NCI-H2107 treated with DMSO at 0.1 percent for 48 hours (cell line): ENCODE data around the gene ARR3.
"Not testable (repeated sequence)": the region's sequence is repeated elsewhere in the genome, so short reads cannot be mapped to it uniquely, and the experiment has no call there.

Experiments
- DNase-seq: peaks from one replicate; lab custom pipeline; 2025; ENCODE audit not compliant: unreplicated experiment; lab: John Stamatoyannopoulos, UW

Gene ARR3

DNA sequence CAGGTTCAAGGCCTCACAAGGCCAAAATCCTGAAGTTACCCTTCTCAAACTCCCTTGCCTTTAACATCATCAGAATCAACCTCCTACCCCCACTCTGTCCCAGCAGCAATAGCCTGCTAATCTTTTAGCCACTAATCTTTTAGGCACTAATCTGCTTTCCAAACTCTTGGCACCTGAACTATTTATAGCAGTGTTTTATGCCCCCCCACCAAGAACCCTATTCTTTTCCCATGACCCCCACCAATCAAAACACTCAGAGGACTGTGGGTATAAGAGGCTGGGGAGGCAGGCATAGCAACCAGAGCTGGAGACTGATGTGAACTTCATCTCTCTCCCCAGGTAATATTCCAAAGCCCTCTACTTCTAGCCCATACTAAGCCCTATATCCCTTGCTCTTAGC is at the start of gene ARR3:
Gene ARR3 (plus strand): TSS at position 301 of the 400 bp plus-strand sequence. CDS start 1,052 bp downstream, outside the sequence.
- no peak for DNase-seq

DNA sequence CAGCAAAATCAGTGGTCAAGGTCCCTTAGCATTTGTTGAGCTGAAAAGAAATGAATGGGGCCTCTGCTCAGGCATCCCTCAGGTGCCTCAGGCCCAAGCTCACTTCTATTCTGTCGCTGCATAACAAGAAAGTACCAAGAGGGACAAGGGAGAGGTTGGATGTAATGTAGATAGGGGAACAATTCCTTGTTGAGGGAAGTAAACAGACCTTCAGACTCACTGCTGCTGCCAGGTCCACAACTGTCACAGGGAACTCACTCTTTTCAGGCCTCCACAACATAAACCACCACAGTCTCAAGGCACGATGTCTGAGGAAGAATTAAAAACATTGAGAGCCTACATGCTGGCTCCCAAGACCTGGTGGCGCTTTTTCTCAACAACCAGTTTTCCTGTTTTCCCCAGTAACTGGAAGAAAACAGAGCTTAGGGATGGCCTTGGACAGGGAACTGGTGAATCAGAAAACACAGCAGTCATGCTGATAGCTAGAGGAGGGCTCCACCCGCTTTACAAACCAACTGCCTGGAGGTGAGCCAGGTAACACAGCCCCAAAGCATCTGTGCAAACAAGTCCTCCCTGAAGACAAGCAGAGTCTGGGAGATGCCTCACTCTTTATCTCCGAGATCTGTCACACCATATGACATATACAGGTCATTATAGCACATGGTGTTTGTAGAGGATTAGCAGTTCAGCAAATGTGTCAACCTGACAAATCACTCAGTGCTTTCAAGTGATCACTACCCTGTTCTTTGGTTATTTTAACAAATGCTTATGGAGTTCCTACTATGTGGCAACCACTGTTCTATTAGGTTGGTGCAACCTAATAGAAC is 48.0 kb upstream of the ARR3 start:
- no peak for DNase-seq

GRCh38 chrX:70226048-70226447 is 42.1 kb upstream of the ARR3 start:
- DNase-seq, result no peak

DNA sequence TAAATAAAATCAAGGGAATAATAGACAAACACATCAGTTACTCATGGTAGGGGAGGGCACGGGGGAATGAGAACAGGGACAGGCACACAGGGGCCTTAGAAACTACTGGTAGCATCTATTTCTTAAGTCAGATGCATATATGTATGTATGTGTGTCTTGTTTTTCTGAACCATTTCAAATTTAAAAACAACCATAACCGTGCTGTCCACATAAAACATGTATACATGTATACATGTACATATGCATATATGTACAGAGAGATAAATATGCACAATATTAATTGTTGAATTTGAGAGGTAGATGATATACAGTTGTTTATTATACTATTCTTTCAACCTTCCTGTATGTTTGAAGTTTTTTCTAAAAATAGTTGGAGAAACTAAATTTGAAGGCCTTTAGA is 41.4 kb upstream of the ARR3 start:
- DNase-seq, result no peak

DNA sequence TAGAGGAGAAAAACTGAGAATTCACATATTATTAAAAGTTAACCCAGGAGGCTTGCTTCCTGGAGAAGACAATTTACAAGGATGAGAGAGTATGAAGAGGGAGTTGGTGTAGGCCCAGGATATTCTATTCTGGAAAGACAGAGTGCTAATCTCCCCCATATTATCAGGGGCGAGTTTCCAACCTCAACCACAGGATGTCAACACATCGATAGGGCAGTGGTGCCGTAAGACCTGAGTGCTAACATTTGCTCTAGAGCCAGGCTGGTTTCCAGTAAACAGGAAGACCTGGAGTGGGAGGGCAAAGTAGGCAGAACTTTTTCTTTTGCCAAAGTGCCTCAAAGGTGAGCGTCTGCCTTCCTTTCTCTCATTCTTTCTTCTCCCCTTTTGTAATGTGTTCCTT is 36.5 kb upstream of the ARR3 start:
- DNase-seq, result no peak

DNA sequence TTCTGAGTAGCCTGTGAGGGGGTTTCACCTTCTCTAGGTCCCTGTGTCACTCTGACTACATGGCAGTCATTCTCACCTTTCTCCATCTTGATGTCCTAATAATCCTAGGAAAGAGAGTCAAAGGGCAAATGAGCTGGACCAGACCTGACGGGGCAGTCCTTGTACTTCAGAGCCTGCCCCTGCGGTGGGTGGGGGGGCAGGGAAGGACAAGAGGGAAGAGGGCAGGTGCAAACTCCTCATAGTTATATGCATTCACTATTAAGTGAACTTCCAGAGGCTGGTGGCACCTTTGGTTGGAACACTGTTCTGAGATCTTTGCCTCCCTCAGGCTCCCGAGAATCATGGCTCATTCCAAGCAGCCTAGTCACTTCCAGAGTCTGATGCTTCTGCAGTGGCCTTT is 33.8 kb upstream of the ARR3 start, which contains the start of gene AWAT1:
Gene AWAT1 (plus strand): TSS at position 301 of the 400 bp plus-strand sequence. CDS start 41 bp downstream, at position 342.
- DNase-seq, result no peak

DNA sequence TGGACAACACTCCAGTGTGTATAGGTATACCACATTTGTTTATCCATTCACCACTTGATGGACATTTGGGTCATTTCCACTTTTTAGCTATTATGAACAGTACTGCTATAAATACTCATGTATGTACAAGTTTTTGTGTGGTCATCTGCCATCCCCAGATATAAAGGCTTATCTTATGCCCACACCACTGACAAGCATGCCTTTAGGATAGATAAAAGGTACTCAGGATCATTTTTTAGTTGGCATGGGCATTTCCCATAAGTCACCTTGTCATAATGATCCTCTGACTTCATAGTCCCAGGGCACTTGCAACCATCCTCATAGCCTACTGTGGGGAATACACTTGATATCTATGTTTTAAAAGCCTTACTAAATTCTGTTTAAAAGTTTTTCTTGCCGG is 27.4 kb upstream of the ARR3 start:
- DNase-seq, result no peak

- DNase-seq, result no peak
These were observed 26.6 kb upstream of the ARR3 start for GRCh38 chrX:70241501-70241900.

- DNase-seq, result not testable (repeated sequence)
These were observed 24.5 kb upstream of the ARR3 start for GRCh38 chrX:70243601-70244000.

GRCh38 chrX:70244881-70245280 is 23.3 kb upstream of the ARR3 start:
- no peak for DNase-seq

GRCh38 chrX:70247252-70247651 is 20.9 kb upstream of the ARR3 start:
- DNase-seq, result no peak

GRCh38 chrX:70252491-70252890 is 15.6 kb upstream of the ARR3 start:
- no peak for DNase-seq

GRCh38 chrX:70253377-70254062 is 14.6 kb upstream of the ARR3 start:
- no peak for DNase-seq

DNA sequence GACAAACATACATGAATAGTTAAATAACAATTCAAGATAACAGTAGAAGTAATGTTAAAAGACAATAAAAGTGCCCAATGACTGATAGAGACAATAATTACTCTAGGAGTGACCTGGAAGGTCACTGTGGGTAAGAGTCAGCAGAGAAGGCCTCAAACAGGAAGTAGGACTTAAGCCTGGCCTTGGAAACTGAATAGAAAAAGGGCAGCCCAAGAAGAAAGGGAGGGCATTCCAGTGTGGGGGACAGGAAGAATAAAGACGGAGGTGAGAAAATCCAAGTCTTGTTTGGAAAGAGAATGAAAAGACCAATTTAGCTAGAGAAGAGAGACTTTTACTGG is 14.1 kb upstream of the ARR3 start:
- DNase-seq, result no peak

- DNase-seq, result no peak
These were observed 13.2 kb upstream of the ARR3 start for GRCh38 chrX:70254909-70255308.

DNA sequence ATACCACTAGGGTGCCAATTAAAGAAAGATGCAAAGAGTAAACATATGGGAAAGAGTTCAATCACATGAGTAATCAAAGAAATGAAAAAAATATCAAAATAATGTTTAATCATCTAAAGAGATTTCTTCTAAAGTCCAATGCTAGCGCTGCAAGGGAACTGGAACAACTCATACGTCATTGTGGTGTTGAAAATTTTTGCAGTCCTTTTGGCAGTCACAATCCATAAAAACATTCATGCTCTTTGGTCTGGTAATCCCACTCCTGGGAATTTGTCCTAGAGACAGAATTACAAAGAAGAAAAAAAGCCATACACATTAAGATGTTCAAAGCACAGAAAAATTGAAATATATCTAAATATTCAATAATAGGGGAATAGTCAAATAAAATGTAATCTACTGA is 12.7 kb upstream of the ARR3 start:
- DNase-seq, result no peak

DNA sequence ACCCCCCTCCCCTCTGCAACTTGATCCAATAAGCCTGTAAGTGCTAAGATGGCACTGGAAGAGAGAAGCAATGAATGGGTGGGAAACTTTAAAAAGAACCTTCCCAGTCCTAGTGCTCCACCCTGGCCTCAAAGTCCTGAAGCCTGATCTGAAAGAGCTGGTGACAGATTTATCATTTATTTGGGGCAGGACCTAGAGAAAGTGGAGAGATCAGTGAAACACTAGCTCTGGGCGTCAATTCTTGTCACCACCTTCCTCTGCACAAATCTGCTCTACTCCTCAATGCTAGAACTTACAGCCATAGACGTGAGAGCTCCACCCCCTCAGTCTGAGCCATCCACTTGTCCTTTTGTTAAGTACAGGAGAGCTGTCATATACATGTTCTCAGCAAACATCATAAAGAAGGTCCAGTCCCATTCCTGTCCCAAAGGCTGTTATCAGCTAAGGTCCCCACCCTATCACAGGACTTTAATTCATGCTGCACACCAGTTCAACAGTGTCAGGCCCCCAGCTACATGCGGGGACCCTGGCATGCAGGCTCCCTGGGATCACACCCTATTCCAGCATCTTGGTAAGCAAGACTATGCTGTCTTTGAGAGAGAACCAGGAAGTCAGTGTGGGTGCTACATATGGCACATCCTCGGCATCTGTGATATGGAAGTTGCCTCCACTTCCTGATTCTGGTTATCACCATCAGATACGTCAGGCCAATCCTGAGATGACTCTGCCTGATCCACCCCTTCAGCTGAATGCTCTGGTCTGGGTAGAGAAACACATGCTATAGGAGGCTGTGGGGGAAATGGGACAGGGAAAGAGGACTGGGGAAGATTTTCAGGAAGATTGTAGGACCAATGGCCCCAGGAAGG is 10.5 kb upstream of the ARR3 start:
- DNase-seq, result no peak

DNA sequence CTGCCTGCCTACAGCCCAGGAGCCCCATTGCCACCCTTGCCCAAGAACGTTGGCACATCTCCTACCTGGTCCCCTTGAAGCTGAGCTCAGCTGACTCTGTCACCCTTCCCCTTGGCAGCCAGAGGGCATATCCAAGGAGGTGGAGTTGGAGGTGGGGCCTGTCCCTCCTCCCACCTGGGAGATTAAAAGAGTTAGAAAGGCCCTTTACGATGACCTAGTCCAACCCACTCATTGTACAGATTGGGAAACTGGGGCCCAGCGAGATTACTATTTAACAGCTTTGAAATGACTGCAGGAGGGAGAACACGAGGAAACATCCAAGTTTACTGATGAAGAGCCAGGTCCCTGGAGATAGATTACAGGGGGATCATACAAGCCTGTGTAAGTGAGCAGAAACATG is 8.0 kb upstream of the ARR3 start, which contains the start of gene P2RY4:
Gene P2RY4 (minus strand): TSS at position 101 of the 400 bp plus-strand sequence. CDS start 580 bp downstream, outside the sequence.
- no peak for DNase-seq

GRCh38 chrX:70262952-70263567 is 5.1 kb upstream of the ARR3 start:
- peak; percentile 7 for DNase-seq

GRCh38 chrX:70264784-70265183 is 3.4 kb upstream of the ARR3 start:
- no peak for DNase-seq

GRCh38 chrX:70274029-70274428 is 5.9 kb downstream of the ARR3 start:
- DNase-seq, result not testable (repeated sequence)
